GM23248 (cell line): ENCODE measurements around the gene AKAP7. TPM values are rescaled to one million over a fixed set of nuclear protein-coding genes. Genes with fewer than 3 reads are reported as not detected.
"Not testable (repeated sequence)": the region's sequence is repeated elsewhere in the genome, so short reads cannot be mapped to it uniquely, and the experiment has no call there.

Experiments used
- DNase-seq: peaks from one replicate; pipeline ENCODE4 v3.0.0-alpha.2; 2015
- H2AFZ ChIP-seq: fragments of 200-600 bp; sonication (generic); 2 replicates; pipeline ENCODE4 v1.6.1; 2016; ENCODE audit warnings: antibody characterized with exemption
- H3F3A ChIP-seq: fragments of 200-600 bp; sonication (generic); 2 replicates; pipeline ENCODE4 v1.6.1; 2016; ENCODE audit warnings: mild to moderate bottlenecking, antibody characterized with exemption, mixed run types; ENCODE audit not compliant: insufficient read depth
- H3K27ac ChIP-seq: fragments of 200-600 bp; sonication (generic); 2 replicates; pipeline ENCODE4 v1.5.1; 2016; ENCODE audit warnings: mild to moderate bottlenecking
- H3K27me3 ChIP-seq: fragments of 200-600 bp; sonication (generic); replicated peaks from 2 replicates; pipeline ENCODE4 v1.6.1; 2016; ENCODE audit warnings: mild to moderate bottlenecking; ENCODE audit not compliant: insufficient read depth
- H3K36me3 ChIP-seq: fragments of 200-600 bp; sonication (generic); 2 replicates; pipeline ENCODE4 v1.6.1; 2016; ENCODE audit warnings: low read depth, mild to moderate bottlenecking
- H3K4me1 ChIP-seq: fragments of 200-600 bp; sonication (generic); 2 replicates; pipeline ENCODE4 v1.6.1; 2016; ENCODE audit warnings: mild to moderate bottlenecking; ENCODE audit not compliant: insufficient read depth
- H3K4me2 ChIP-seq: fragments of 200-600 bp; sonication (generic); one replicate; pipeline ENCODE4 v1.6.1; 2016; ENCODE audit warnings: mild to moderate bottlenecking; ENCODE audit not compliant: unreplicated experiment
- H3K4me3 ChIP-seq: fragments of 200-600 bp; sonication (generic); 2 replicates; pipeline ENCODE4 v1.5.1; 2016; ENCODE audit warnings: mild to moderate bottlenecking
- H3K79me2 ChIP-seq: fragments of 200-600 bp; sonication (generic); 2 replicates; pipeline ENCODE4 v1.6.1; 2016; ENCODE audit warnings: mild to moderate bottlenecking; ENCODE audit not compliant: insufficient read depth
- H3K9ac ChIP-seq: fragments of 200-600 bp; sonication (generic); 2 replicates; pipeline ENCODE4 v1.6.1; 2016; ENCODE audit warnings: mild to moderate bottlenecking
- H3K9me2 ChIP-seq: fragments of 200-600 bp; sonication (generic); 2 replicates; pipeline ENCODE4 v1.6.1; 2016; ENCODE audit warnings: mixed run types, mild to moderate bottlenecking, moderate library complexity; ENCODE audit not compliant: insufficient read depth
- H3K9me3 ChIP-seq: fragments of 200-600 bp; sonication (generic); one replicate; pipeline ENCODE4 v1.6.1; 2017; ENCODE audit warnings: low read depth
- H4K20me1 ChIP-seq: fragments of 200-600 bp; sonication (generic); 2 replicates; pipeline ENCODE4 v1.6.0; 2016; ENCODE audit not compliant: insufficient read depth
- EZH2 ChIP-seq: fragments of 200-600 bp; sonication (generic); IDR thresholded peaks from 2 replicates; pipeline ENCODE4 v1.6.1; 2018; ENCODE audit warnings: antibody characterized with exemption, mild to moderate bottlenecking; ENCODE audit not compliant: insufficient read depth, poor library complexity, severe bottlenecking
- EZH2phosphoT487 ChIP-seq: fragments of 200-600 bp; sonication (generic); IDR thresholded peaks from 2 replicates; pipeline ENCODE4 v1.6.1; 2018; ENCODE audit warnings: antibody characterized with exemption, moderate library complexity, mild to moderate bottlenecking, low read depth; ENCODE audit not compliant: insufficient read depth
- WGBS, 2 experiments: methylation state at CpG; one replicate each; pipeline ENCODE4 v1.1.6; 2015 to 2017; ENCODE audit warnings: low lambda C conversion rate in 2 of 2, low coverage in 1 of 2; ENCODE audit errors: missing lambda C conversion rate in 2 of 2; 5-methylcytosine and 5-hydroxymethylcytosine counted together
- in situ Hi-C: fragments of 300-500 bp; cut with MboI; formaldehyde crosslinking; loops from 2 replicates; pipeline ENCODE4 v1.15.0; 2020
- polyA plus RNA-seq: library from polyadenylated mRNA; unstranded; fragments of >200 nt; fragmentation: Nextera tagmentation; extraction: Ambion mirVana; gene quantifications from 2 replicates; pipeline ENCODE4 v1.2.1, GENCODE V29; 2016
- total RNA-seq: library from RNA; depleted of rRNA; stranded (reverse); fragments of >200 nt; shearing (Covaris generic); gene quantifications from 2 replicates; pipeline ENCODE4 v1.2.3, GENCODE V29; 2014

Gene AKAP7
- total and polyA plus RNA-seq, 2 experiments from 2014 or later = 3.2 to 8.2 TPM

- Histone ChIP-seq H3F3A (no peaks in the 10 kb centered on the region), H4K20me1 (no peaks in the 10 kb centered on the region), H3K4me2 (no peak overlapping the region), H2AFZ (no peak overlapping the region), H3K27me3 (no peaks in the 10 kb centered on the region), H3K4me3 (no peak overlapping the region), H3K27ac (no peak overlapping the region), H3K9me2 (no peaks in the 10 kb centered on the region), H3K4me1 (no peaks in the 10 kb centered on the region), H3K9me3 (no peaks in the 10 kb centered on the region), H3K36me3 (no peaks in the 10 kb centered on the region), H3K79me2 (no peaks in the 10 kb centered on the region), H3K9ac (no peak overlapping the region)
- WGBS, 2 experiments = 90 to 95% methylated on average over 4 of the region's 4 CpGs
- no peak for DNase-seq
- in situ Hi-C loops = no loop called here
- no peak for TF ChIP-seq EZH2
- TF ChIP-seq EZH2phosphoT487 = no peak
Measured at GRCh38 chr6:131290955-131291354, 155.7 kb downstream of the AKAP7 start.

- no peaks in the 10 kb centered on the region for H3K79me2 ChIP-seq
- no peaks in the 10 kb centered on the region for H3K9me2 ChIP-seq
- H3K9me3 ChIP-seq = no peaks in the 10 kb centered on the region
- H3K27me3 ChIP-seq = no peaks in the 10 kb centered on the region
- no peaks in the 10 kb centered on the region for H3K4me1 ChIP-seq
- no peak overlapping the region for H3K9ac ChIP-seq
- H2AFZ ChIP-seq = no peak overlapping the region
- H3K4me3 ChIP-seq = no peak overlapping the region
- no peaks in the 10 kb centered on the region for H3K36me3 ChIP-seq
- no peak for DNase-seq
- in situ Hi-C loops = no loop called here
- TF ChIP-seq EZH2 = no peak
- TF ChIP-seq EZH2phosphoT487 = no peak
- H3F3A ChIP-seq = no peaks in the 10 kb centered on the region
- H4K20me1 ChIP-seq = no peaks in the 10 kb centered on the region
- H3K27ac ChIP-seq = no peak overlapping the region
- H3K4me2 ChIP-seq = no peak overlapping the region
- 40 to 50% methylated on average over 2 of the region's 2 CpGs for WGBS, 2 experiments
Measured at GRCh38 chr6:131292145-131292938, 157.1 kb downstream of the AKAP7 start.

GRCh38 chr6:131293472-131293911 is 158.2 kb downstream of the AKAP7 start:
- Histone ChIP-seq H3K79me2 (no peaks in the 10 kb centered on the region), H3K27me3 (no peaks in the 10 kb centered on the region), H3F3A (no peaks in the 10 kb centered on the region), H3K9ac (no peak overlapping the region), H3K36me3 (no peaks in the 10 kb centered on the region), H3K4me1 (no peaks in the 10 kb centered on the region), H3K27ac (no peak overlapping the region), H3K9me2 (no peaks in the 10 kb centered on the region), H4K20me1 (no peaks in the 10 kb centered on the region), H3K4me2 (no peak overlapping the region), H2AFZ (no peak overlapping the region), H3K9me3 (no peaks in the 10 kb centered on the region), H3K4me3 (no peak overlapping the region)
- DNase-seq = no peak
- 43 to 51% methylated on average over 3 of the region's 3 CpGs for WGBS, 2 experiments
- TF ChIP-seq EZH2phosphoT487 (no peak), EZH2 (no peak)
- in situ Hi-C loops = no loop called here

GRCh38 chr6:131295081-131295480 is 159.8 kb downstream of the AKAP7 start:
- no peaks in the 10 kb centered on the region for H3K9me3 ChIP-seq
- no peak overlapping the region for H3K9ac ChIP-seq
- H3F3A ChIP-seq = no peaks in the 10 kb centered on the region
- no peak overlapping the region for H3K4me3 ChIP-seq
- H3K4me1 ChIP-seq = no peaks in the 10 kb centered on the region
- H3K79me2 ChIP-seq = no peaks in the 10 kb centered on the region
- TF ChIP-seq EZH2phosphoT487 (no peak), EZH2 (no peak)
- H3K36me3 ChIP-seq = no peaks in the 10 kb centered on the region
- WGBS, 2 experiments = 83 to 95% methylated on average over 10 of the region's 10 CpGs
- DNase-seq = no peak
- in situ Hi-C loops = no loop called here
- no peak overlapping the region for H2AFZ ChIP-seq
- H3K27me3 ChIP-seq = no peaks in the 10 kb centered on the region
- H4K20me1 ChIP-seq = no peaks in the 10 kb centered on the region
- no peak overlapping the region for H3K4me2 ChIP-seq
- no peak overlapping the region for H3K27ac ChIP-seq
- H3K9me2 ChIP-seq = no peaks in the 10 kb centered on the region

- H3K9me3 ChIP-seq, H2AFZ ChIP-seq, in situ Hi-C loops, H3K9me2 ChIP-seq, H3K4me3 ChIP-seq, H3K4me2 ChIP-seq, H4K20me1 ChIP-seq, H3K9ac ChIP-seq, H3F3A ChIP-seq, H3K79me2 ChIP-seq, H3K36me3 ChIP-seq, H3K4me1 ChIP-seq, DNase-seq, H3K27me3 ChIP-seq, H3K27ac ChIP-seq: not testable (repeated sequence)
- 81% methylated on average over 7 of the region's 7 CpGs for WGBS, 2 experiments
Measured at GRCh38 chr6:131300826-131301225, 165.6 kb downstream of the AKAP7 start.
